Measurements from ENCODE around the gene HOXD12. TPM values are rescaled to one million over a fixed set of nuclear protein-coding genes. Genes with fewer than 3 reads are reported as not detected.

Gene HOXD12
- total RNA-seq, 1 experiment from 2014 or later = not detected

- no peaks in the 10 kb centered on the region for H3K36me3 ChIP-seq (ENCODE audit: low read depth)
- H3K27me3 ChIP-seq (ENCODE audit: insufficient read depth, low read depth) = peaks cover 52% of the 10 kb centered on the region
- TF ChIP-seq EZH2 (IDR thresholded peaks at IDR 0.05; ENCODE audit: low read depth) = no peak
- TF ChIP-seq CTCF (conservative IDR thresholded peaks at IDR 0.05) = peak; percentile 35; the same call in 1 of the 2 replicates
- BruUV-seq (replicated peaks) = no TSS peak
- peak overlapping the region; percentile 90 for H3K4me2 ChIP-seq
- H3K79me2 ChIP-seq (ENCODE audit: low read depth) = no peaks in the 10 kb centered on the region
- intact Hi-C loops (cut with micrococcal nuclease; ENCODE audit: unreplicated experiment) = loop anchor here (1.0 to 10.0 kb wide), 8 partner anchors 96 to 1633 kb away; partner anchors contain the start of gene LNPK
- no peaks in the 10 kb centered on the region for H3K9me2 ChIP-seq (ENCODE audit: insufficient read depth)
- H3K4me1 ChIP-seq (replicated peaks; ENCODE audit: insufficient read depth) = peaks cover 13% of the 10 kb centered on the region; the same call in 1 of the 2 replicates
- H3K27ac ChIP-seq = no peak overlapping the region
- no peaks in the 10 kb centered on the region for H4K20me1 ChIP-seq (ENCODE audit: insufficient read depth)
- ChIA-PET CTCF (interaction anchor here (0.5 to 2.3 kb wide), 11 partner anchors 9 to 1382 kb away, joined by 3 to 22 read pairs (median 4); no protein-coding TSS in a partner anchor), POLR2A (ENCODE audit: unreplicated experiment) (interaction anchor here (0.7 kb wide), 1 partner anchor 1652 kb away, joined by 3 read pairs; no protein-coding TSS in a partner anchor)
- no peak for DNase-seq
- no peaks in the 10 kb centered on the region for H3F3A ChIP-seq (ENCODE audit: insufficient read depth, low read depth)
- H3K4me3 ChIP-seq = peak overlapping the region; percentile 65; the same call in 1 of the 2 replicates
- peak overlapping the region; percentile 91 for H2AFZ ChIP-seq
- H3K9me3 ChIP-seq (ENCODE audit: insufficient read depth, low read depth) = no peaks in the 10 kb centered on the region
Measured at GRCh38 chr2:176097820-176098365, 1.7 kb upstream of the HOXD12 start.

- no peaks in the 10 kb centered on the region for H3F3A ChIP-seq (ENCODE audit: insufficient read depth, low read depth)
- ChIA-PET POLR2A (ENCODE audit: unreplicated experiment) (no interaction called here), CTCF (interaction anchor here (0.6 to 2.3 kb wide), 4 partner anchors 408 to 1096 kb away, joined by 3 to 22 read pairs (median 8); no protein-coding TSS in a partner anchor)
- H3K4me3 ChIP-seq = no peak overlapping the region
- no peaks in the 10 kb centered on the region for H3K9me3 ChIP-seq (ENCODE audit: insufficient read depth, low read depth)
- H3K4me2 ChIP-seq = 0 out of 2 replicates have a peak overlapping the region, but pooled peaks have one; percentile 90
- no peak overlapping the region for H2AFZ ChIP-seq
- no TSS peak for BruUV-seq (replicated peaks)
- H3K27me3 ChIP-seq (ENCODE audit: insufficient read depth, low read depth) = peaks cover 53% of the 10 kb centered on the region
- H4K20me1 ChIP-seq (ENCODE audit: insufficient read depth) = no peaks in the 10 kb centered on the region
- no peaks in the 10 kb centered on the region for H3K9me2 ChIP-seq (ENCODE audit: insufficient read depth)
- TF ChIP-seq EZH2 (IDR thresholded peaks at IDR 0.05; ENCODE audit: low read depth) (no peak), CTCF (conservative IDR thresholded peaks at IDR 0.05) (no peak)
- intact Hi-C loops (cut with micrococcal nuclease; ENCODE audit: unreplicated experiment) = loop anchor here (5.0 to 10.0 kb wide), 2 partner anchors 1066 to 1634 kb away; no protein-coding TSS in a partner anchor
- no peak for DNase-seq
- H3K4me1 ChIP-seq (replicated peaks; ENCODE audit: insufficient read depth) = peaks cover 13% of the 10 kb centered on the region; the same call in 1 of the 2 replicates
- H3K27ac ChIP-seq = no peak overlapping the region
- no peaks in the 10 kb centered on the region for H3K36me3 ChIP-seq (ENCODE audit: low read depth)
- H3K79me2 ChIP-seq (ENCODE audit: low read depth) = no peaks in the 10 kb centered on the region
Measured at GRCh38 chr2:176098366-176099158, 1.0 kb upstream of the HOXD12 start.

GRCh38 chr2:176099159-176099727, 352 bp upstream of the HOXD12 start:
- no peak for TF ChIP-seq CTCF (conservative IDR thresholded peaks at IDR 0.05)
- no peak for TF ChIP-seq EZH2 (IDR thresholded peaks at IDR 0.05; ENCODE audit: low read depth)
- POLR2A ChIA-PET (ENCODE audit: unreplicated experiment) = no interaction called here
- peaks cover 53% of the 10 kb centered on the region for H3K27me3 ChIP-seq (ENCODE audit: insufficient read depth, low read depth)
- no peaks in the 10 kb centered on the region for H3K9me2 ChIP-seq (ENCODE audit: insufficient read depth)
- H2AFZ ChIP-seq = no peak overlapping the region
- no peak overlapping the region for H3K4me2 ChIP-seq
- H3F3A ChIP-seq (ENCODE audit: insufficient read depth, low read depth) = no peaks in the 10 kb centered on the region
- DNase-seq = no peak
- no peak overlapping the region for H3K4me3 ChIP-seq
- CTCF ChIA-PET = no interaction called here
- intact Hi-C loops (cut with micrococcal nuclease; ENCODE audit: unreplicated experiment) = loop anchor here (5.0 to 10.0 kb wide), 2 partner anchors 1067 to 1634 kb away; no protein-coding TSS in a partner anchor
- H4K20me1 ChIP-seq (ENCODE audit: insufficient read depth) = no peaks in the 10 kb centered on the region
- no peaks in the 10 kb centered on the region for H3K79me2 ChIP-seq (ENCODE audit: low read depth)
- peaks cover 13% of the 10 kb centered on the region; the same call in 1 of the 2 replicates for H3K4me1 ChIP-seq (replicated peaks; ENCODE audit: insufficient read depth)
- H3K9me3 ChIP-seq (ENCODE audit: insufficient read depth, low read depth) = no peaks in the 10 kb centered on the region
- BruUV-seq (replicated peaks) = no TSS peak
- H3K27ac ChIP-seq = no peak overlapping the region
- no peaks in the 10 kb centered on the region for H3K36me3 ChIP-seq (ENCODE audit: low read depth)
